Activated CD8-positive, alpha-beta memory T cell treated with anti-CD3 and anti-CD28 coated beads for 4 hours (primary cell): Measurements from ENCODE around the gene TRAFD1.

Experiments used
- DNase-seq, 2 donors: peaks; one replicate each; pipeline ENCODE4 v3.0.0-alpha.2; 2020; ENCODE audit warnings: low read depth in 2 of 2

Gene TRAFD1

GRCh38 chr12:112178796-112179195 lies 53.4 kb downstream of the TRAFD1 start:
- no peak for DNase-seq

- no peak for DNase-seq
Measured at GRCh38 chr12:112179341-112179740, 54.0 kb downstream of the TRAFD1 start.

DNA sequence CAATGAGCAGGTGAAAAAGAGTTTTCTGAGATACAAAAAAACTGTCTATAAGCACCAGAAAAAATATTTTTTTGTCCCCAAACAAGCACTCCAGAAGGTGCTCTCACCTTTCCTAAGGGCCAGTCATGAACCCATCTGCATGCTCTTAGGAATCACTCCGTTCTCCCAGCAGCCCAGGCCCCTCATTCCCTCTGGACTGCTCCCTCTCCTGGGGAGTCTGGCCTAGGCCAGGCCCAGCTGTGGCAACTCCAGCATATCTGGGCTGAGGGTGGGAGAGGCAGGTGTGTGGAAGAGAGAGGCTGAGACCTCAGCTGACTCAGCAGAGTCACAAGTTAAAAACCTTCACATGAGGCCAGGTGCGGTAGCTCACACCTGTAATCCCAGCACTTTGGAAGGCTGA lies 54.6 kb downstream of the TRAFD1 start:
- no peak for DNase-seq

DNA sequence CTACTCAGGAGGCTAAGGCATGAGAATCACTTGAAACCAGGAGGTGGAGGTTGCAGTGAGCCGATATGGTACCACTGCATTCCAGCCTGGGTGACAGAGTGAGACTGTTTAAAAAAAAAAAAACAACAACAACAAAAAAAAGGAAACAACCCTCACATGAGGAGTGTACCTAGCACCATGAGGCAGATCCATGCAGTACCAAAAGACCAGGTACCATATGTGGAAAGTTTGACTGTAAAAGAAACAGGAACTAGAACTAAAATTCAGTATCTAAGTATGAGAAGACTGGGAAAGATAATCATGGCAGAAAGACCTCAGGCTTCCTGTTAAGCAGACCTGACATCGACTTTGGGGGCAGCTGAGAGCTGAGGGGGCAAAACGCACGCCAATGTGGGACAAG lies 55.1 kb downstream of the TRAFD1 start:
- no peak for DNase-seq

GRCh38 chr12:112182499-112182898 lies 57.1 kb downstream of the TRAFD1 start:
- DNase-seq, result no peak

DNA sequence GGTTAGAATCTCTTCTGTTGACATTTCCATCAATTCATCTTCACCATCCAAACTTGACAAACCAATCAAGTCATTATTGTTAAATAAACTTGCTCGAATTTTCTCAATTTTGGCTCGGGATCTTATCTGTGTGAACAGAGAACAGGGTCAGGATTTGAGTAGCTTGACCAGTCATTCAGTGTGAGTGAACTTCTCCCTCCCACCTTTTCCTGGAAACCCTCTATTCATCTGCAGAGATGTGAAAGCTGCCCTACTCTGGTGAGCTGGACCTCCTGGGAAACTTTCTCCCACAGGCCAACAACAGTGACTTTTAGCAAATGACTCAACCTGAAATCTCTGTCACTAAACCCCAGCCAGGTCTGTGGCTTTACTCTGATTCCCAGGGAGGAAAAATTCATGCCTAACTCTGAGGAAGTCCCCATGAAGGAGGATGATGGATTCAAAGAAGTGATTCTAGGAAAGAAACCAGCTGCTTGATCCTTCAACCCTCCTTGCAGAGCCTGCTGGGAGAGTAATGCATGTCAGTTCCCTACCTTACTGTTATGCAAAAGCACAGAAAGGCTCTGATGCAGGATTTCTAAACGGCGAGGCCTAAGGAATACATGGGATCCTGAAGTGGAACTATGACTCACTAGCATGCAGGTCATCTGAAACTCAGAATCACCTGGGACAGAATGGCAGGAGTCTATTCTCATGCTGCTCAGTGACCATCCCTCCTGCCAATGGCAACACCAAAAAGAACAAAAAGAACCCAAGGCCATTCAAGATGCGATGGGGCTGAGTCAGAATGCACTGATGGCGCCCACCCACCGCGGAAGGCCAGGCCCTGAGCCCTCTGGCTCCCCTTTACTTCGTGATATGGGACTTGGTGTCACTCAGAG lies 58.0 kb downstream of the TRAFD1 start:
- DNase-seq, result no peak

- no peak for DNase-seq
Measured at GRCh38 chr12:112184056-112184887, 58.9 kb downstream of the TRAFD1 start.

DNA sequence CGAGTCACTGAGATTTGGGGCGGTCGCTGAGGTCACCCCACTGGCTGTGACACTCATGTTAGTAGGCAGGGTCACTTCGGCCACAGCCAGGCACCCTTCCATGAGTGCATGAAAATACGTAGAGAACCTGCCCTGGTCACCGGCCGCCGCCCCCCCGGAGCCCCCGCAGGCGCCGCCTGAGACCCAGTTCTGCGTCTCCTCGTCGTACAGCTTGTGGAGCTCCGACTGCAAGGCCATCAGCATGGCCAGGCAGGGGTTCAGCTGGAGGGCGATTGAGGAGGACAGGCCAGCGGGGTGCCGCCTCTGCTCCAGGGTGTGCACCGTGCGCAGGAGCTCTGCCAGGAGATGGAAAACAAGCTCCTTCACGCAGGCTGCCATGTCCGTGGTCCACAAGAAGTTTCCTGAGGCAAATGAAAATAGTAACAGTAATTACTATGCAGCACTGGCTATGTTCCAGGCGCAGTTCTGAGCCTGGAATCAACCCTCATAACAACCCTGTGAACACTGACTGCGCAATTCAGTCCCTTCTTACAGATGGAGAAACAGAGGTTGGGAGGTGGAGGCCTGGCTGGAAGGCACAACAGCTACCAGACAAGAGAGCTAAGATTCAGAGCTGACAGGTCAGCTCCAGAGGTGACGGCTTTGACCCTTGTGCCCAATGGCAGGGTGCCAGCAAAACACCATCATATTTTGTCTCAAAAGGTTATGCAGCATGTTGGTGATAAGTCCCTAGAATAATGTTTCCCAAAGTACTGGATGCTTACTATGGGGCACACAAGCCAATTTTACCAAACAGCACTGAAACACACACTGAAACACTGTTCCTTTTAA lies 59.9 kb downstream of the TRAFD1 start:
- no peak for DNase-seq

DNA sequence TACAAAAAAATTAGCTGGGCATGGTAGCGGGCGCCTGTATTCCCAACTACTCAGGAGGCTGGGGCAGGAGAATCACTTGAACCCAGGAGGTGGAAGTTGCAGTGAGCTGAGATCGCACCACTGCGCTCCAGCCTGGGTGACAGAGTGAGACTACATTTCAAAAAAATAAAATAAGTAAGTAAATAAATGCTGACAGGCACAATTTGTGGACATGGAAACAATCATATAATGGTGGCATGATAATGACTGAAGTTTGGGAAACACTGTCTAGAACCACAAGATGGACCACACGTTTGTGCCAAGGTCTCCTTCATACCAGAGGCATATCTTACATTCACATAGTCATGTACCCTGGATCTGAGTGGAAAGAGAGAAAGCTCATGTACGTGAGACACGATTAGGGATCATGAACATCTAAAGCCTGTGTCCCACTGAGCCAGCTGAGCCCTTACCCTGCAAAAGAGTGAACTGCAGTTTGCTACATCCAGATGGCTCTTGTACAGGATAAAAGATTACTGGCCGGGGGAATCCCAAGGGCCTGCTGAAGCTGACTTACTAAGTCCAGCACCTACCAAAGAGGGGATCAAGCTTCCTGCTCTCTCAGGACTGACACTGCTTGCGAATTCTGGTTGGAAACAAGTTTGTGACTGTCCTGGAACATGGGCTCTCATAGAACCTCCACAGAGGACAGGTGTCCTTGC lies 62.9 kb downstream of the TRAFD1 start:
- DNase-seq, result no peak

- DNase-seq, result no peak
Measured at GRCh38 chr12:112190231-112191025, 65.1 kb downstream of the TRAFD1 start.

DNA sequence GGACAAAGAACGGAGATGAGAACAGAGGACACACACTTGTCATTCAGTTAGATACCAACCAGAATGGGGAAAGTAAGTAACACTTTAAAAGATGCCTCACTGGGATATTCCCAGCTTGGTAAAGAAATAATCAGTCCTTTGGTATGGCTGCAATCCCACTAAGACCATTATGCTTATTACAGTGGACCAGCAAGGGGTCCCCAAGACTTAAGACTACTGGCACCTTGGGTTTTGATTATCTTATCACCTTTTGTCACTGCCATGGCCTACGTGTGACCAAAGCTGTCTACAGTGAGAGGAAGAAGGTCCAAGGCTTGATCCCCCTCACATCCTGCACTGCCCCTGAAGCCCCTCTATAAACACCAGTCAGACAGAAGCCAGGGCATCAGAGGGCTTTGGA lies 65.8 kb downstream of the TRAFD1 start:
- DNase-seq, result no peak

GRCh38 chr12:112191840-112192321 lies 66.5 kb downstream of the TRAFD1 start:
- DNase-seq, result no peak

GRCh38 chr12:112192475-112192874 lies 67.1 kb downstream of the TRAFD1 start:
- no peak for DNase-seq

DNA sequence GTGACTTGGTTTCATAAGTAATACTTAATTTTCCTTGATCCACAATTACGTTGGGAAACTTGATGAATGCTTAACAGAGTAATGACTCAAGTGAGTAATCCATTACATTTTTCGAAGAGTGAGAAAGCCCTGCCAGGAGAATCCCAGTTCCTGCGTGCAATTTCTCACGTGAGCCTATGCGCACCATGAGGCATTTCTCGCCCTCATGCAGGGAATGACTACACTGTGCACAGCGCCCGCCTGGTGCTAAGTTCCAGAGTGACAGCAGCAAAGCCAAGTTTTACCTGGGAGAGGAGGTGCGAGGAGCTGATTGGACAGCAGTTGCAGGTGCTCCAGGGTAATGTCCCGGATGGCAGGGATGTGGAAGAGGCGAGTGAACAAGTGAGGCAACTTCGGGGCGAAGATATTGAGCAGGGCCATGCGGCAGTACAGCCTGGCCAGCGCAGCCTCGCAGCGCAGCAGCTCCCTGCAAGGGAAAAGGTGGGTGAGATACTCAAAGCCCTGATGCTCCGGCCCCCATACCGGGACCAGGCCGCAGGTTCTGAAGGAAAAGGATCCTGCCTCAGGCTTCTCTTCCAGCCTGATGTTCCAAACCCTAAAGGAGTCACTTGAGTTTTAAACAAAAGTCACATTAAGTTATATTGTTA lies 69.4 kb downstream of the TRAFD1 start:
- no peak for DNase-seq

DNA sequence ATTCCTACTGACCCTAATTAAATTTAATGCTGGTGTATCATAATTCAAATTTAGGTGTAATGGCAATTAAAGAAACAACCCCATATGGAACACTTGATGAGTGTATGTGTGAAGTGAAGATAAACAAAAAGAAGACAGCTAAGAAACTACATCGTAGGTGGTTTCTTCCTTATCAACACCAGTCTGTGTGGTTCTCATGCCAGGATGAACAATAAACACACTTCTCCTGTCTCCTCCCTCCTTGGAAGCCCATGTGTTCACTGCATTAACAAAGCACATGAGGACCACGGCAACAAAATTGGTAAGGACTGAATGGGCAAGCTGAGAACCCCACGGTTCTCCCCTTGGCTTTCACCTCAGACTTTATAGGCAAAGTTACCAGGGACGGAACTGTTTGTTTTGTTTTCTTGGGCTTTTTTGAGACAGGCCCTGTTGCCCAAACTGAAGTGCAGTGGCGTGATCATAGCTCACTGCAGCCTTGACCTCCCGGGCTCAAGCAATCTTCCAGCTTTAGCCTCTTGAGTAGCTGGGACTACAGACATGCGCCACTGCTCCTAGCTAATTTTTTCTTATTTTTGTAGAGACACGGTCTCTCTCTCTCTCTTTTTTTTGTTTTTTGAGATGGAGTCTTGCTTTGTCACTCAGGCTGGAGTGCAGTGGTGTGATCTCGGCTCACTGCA lies 71.0 kb downstream of the TRAFD1 start:
- no peak for DNase-seq

- no peak for DNase-seq
Measured at GRCh38 chr12:112198120-112198733, 72.9 kb downstream of the TRAFD1 start.

- DNase-seq, result no peak
Measured at GRCh38 chr12:112199136-112199535, 73.8 kb downstream of the TRAFD1 start.
